Measurements from ENCODE around the gene MCRIP2. TPM values are rescaled to one million over a fixed set of nuclear protein-coding genes. Genes with fewer than 3 reads are reported as not detected.

Gene MCRIP2
- total RNA-seq, 4 donors from 2014 or later, result 20.8 to 37.7 (median 32.4) TPM

GRCh38 chr16:626787-627453 lies 14.7 kb upstream of the MCRIP2 start:
- TF ChIP-seq POLR2A (IDR thresholded peaks at IDR 0.05) (no peak), EP300 (IDR thresholded peaks at IDR 0.05) (no peak)
- TF ChIP-seq, protein P1, sequence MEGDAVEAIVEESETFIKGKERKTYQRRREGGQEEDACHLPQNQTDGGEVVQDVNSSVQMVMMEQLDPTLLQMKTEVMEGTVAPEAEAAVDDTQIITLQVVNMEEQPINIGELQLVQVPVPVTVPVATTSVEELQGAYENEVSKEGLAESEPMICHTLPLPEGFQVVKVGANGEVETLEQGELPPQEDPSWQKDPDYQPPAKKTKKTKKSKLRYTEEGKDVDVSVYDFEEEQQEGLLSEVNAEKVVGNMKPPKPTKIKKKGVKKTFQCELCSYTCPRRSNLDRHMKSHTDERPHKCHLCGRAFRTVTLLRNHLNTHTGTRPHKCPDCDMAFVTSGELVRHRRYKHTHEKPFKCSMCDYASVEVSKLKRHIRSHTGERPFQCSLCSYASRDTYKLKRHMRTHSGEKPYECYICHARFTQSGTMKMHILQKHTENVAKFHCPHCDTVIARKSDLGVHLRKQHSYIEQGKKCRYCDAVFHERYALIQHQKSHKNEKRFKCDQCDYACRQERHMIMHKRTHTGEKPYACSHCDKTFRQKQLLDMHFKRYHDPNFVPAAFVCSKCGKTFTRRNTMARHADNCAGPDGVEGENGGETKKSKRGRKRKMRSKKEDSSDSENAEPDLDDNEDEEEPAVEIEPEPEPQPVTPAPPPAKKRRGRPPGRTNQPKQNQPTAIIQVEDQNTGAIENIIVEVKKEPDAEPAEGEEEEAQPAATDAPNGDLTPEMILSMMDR (IDR thresholded peaks at IDR 0.05), result no peak
- no peaks in the 10 kb centered on the region for H3K27me3 ChIP-seq
- peaks cover 0 to 49% (median 25%) of the 10 kb centered on the region in 4 donors for H3K4me1 ChIP-seq
- no peaks in the 10 kb centered on the region for H3K9me3 ChIP-seq
- H3K4me3 ChIP-seq, result no peak overlapping the region
- DNase-seq (ENCODE audit: low spot score in 2 of 2), result no peak
- peak overlapping the region in 2 of 4 donors; percentile 17 to 73 for H3K27ac ChIP-seq
- WGBS, 2 donors, result 84 to 87% methylated on average over 26 to 28 of the region's 29 CpGs
- H3K36me3 ChIP-seq, result peaks cover 0 to 41% (median 3%) of the 10 kb centered on the region in 3 donors

GRCh38 chr16:627454-628239 lies 14.0 kb upstream of the MCRIP2 start:
- H3K27ac ChIP-seq, result peak overlapping the region in 2 of 4 donors; percentile 17 to 73

GRCh38 chr16:628321-629061 lies 13.1 kb upstream of the MCRIP2 start:
- WGBS, 2 donors, result 91 to 92% methylated on average over 29 to 33 of the region's 33 CpGs
- H3K4me1 ChIP-seq, result peaks cover 0 to 44% (median 25%) of the 10 kb centered on the region in 4 donors
- peak overlapping the region in 2 of 4 donors; percentile 76 to 87 for H3K27ac ChIP-seq
- TF ChIP-seq, protein P1 (IDR thresholded peaks at IDR 0.05), result no peak
- TF ChIP-seq EP300 (IDR thresholded peaks at IDR 0.05) (no peak), POLR2A (IDR thresholded peaks at IDR 0.05) (no peak)
- DNase-seq (ENCODE audit: low spot score in 2 of 2), result no peak
- no peaks in the 10 kb centered on the region for H3K27me3 ChIP-seq
- peaks cover 2 to 57% (median 3%) of the 10 kb centered on the region in 3 donors for H3K36me3 ChIP-seq
- H3K9me3 ChIP-seq, result no peaks in the 10 kb centered on the region
- H3K4me3 ChIP-seq, result no peak overlapping the region

More at GRCh38 chr16:627454-628239, 14.0 kb upstream of the MCRIP2 start:
- no peak for DNase-seq (ENCODE audit: low spot score in 2 of 2)
- Histone ChIP-seq H3K9me3 (no peaks in the 10 kb centered on the region), H3K27me3 (no peaks in the 10 kb centered on the region), H3K36me3 (peaks cover 0 to 48% (median 3%) of the 10 kb centered on the region in 3 donors), H3K4me3 (no peak overlapping the region), H3K4me1 (peaks cover 0 to 44% (median 25%) of the 10 kb centered on the region in 4 donors)
- TF ChIP-seq EP300 (IDR thresholded peaks at IDR 0.05), result no peak
- TF ChIP-seq, protein P1 (IDR thresholded peaks at IDR 0.05), result no peak
- no peak for TF ChIP-seq POLR2A (IDR thresholded peaks at IDR 0.05)
- 78 to 88% methylated on average over 45 to 50 of the region's 50 CpGs for WGBS, 2 donors

DNA sequence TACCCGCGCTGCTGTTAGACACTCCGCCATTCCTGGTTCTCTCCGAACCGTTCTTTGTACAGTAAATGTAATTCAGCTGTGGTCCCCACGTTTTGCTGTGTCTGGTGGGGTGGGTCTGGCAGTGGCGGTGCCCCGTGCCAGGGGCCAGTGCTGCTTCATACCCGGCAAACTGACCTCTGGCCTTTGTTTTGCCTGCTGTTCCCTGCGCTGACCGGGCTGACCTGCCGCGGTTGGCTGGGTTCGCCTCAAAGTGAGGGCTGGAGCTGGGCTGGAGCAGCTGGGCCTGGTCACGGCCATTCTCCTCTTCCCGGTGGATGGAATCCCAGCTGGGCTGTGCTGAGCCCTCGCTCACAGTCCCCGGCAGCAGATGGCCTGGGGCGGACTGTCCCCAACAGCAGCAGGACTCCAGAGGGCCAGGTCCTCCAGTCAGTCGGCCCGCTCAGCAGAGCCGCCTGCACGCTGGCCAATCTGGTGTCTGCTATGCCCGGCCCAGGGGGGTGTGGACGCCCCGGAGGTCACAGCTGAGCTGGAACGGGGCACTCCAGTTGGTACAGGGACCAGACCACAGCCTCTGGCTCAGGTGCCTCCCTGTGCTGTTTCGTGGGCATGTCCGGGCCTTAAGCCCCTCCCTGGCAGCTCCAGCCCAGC lies 12.3 kb upstream of the MCRIP2 start:
- no peak for DNase-seq (ENCODE audit: low spot score in 2 of 2)
- Histone ChIP-seq H3K4me1 (peaks cover 0 to 46% (median 25%) of the 10 kb centered on the region in 4 donors), H3K9me3 (no peaks in the 10 kb centered on the region), H3K27me3 (no peaks in the 10 kb centered on the region), H3K4me3 (no peak overlapping the region), H3K36me3 (peaks cover 3 to 65% (median 4%) of the 10 kb centered on the region in 3 donors), H3K27ac (peak overlapping the region; percentile 22 to 87 (median 66))
- TF ChIP-seq, protein P1 (IDR thresholded peaks at IDR 0.05), result no peak
- no peak for TF ChIP-seq EP300 (IDR thresholded peaks at IDR 0.05)
- no peak for TF ChIP-seq POLR2A (IDR thresholded peaks at IDR 0.05)
- 53 to 56% methylated on average over 14 to 20 of the region's 29 CpGs for WGBS, 2 donors

Measured in tibial nerve (tissue), 4 donors.